Keratinocyte (primary cell): Measurements from ENCODE around the gene EMILIN1. TPM values are rescaled to one million over a fixed set of nuclear protein-coding genes. Genes with fewer than 3 reads are reported as not detected.

Experiments used
- DNase-seq: peaks from one replicate; pipeline ENCODE4 v3.0.0-alpha.2; 2011; ENCODE audit warnings: low read depth, missing footprints, low spot score
- FAIRE-seq: peaks from 2 replicates; lab custom pipeline; 2011; peaks lifted over from hg19 to GRCh38; lab: Jason Lieb, UNC
- H2AFZ ChIP-seq: 2 replicates; pipeline ENCODE4 v1.6.0; 2012; ENCODE audit warnings: low read length, control low read depth, inconsistent platforms; ENCODE audit not compliant: control insufficient read depth
- H3K27ac ChIP-seq: 2 replicates; pipeline ENCODE4 v1.5.1; 2011; ENCODE audit warnings: low read length; ENCODE audit not compliant: control insufficient read depth, insufficient read depth
- H3K27me3 ChIP-seq: 3 replicates; pipeline ENCODE4 v1.6.0; 2011; ENCODE audit warnings: low read length; ENCODE audit not compliant: control insufficient read depth, insufficient read depth; ENCODE audit errors: extremely low read depth
- H3K36me3 ChIP-seq, 2 experiments: 2 replicates in 1 of 2; 3 replicates in 1 of 2; pipeline ENCODE4 v1.5.1; 2011; ENCODE audit warnings: low read length in 2 of 2, mild to moderate bottlenecking in 1 of 2; ENCODE audit not compliant: control insufficient read depth in 2 of 2, insufficient read depth in 2 of 2; ENCODE audit errors: extremely low read depth in 1 of 2
- H3K4me1 ChIP-seq: 3 replicates; pipeline ENCODE4 v1.5.1; 2011; ENCODE audit warnings: low read length; ENCODE audit not compliant: control insufficient read depth, insufficient read depth; ENCODE audit errors: extremely low read depth
- H3K4me2 ChIP-seq: 3 replicates; pipeline ENCODE4 v1.6.0; 2011; ENCODE audit warnings: low read depth, low read length; ENCODE audit not compliant: control insufficient read depth, insufficient read depth; ENCODE audit errors: extremely low read depth
- H3K4me3 ChIP-seq, 3 experiments: fragments of 200-600 bp in 1 of 3; sonication (generic) in 1 of 3; 2 replicates in 2 of 3; 3 replicates in 1 of 3; pipeline ENCODE4 v1.5.1; 2011 to 2016; ENCODE audit warnings: low read length in 3 of 3, mild to moderate bottlenecking in 3 of 3, control low read depth in 2 of 3, inconsistent platforms in 1 of 3, low read depth in 1 of 3, mixed read lengths in 1 of 3, mixed run types in 1 of 3, moderate library complexity in 1 of 3; ENCODE audit not compliant: control insufficient read depth in 2 of 3, insufficient read depth in 2 of 3; ENCODE audit errors: extremely low read depth in 1 of 3
- H3K79me2 ChIP-seq: 2 replicates; pipeline ENCODE4 v1.6.0; 2012; ENCODE audit warnings: low read length; ENCODE audit not compliant: control insufficient read depth, insufficient read depth
- H3K9ac ChIP-seq: 3 replicates; pipeline ENCODE4 v1.6.0; 2011; ENCODE audit warnings: low read length; ENCODE audit not compliant: control insufficient read depth, insufficient read depth; ENCODE audit errors: extremely low read depth
- H3K9me1 ChIP-seq: 3 replicates; pipeline ENCODE4 v1.6.0; 2011; ENCODE audit warnings: low read length; ENCODE audit not compliant: control insufficient read depth, insufficient read depth; ENCODE audit errors: extremely low read depth
- H3K9me3 ChIP-seq: 2 replicates; pipeline ENCODE4 v1.5.1; 2012; ENCODE audit warnings: low read depth, low read length; ENCODE audit not compliant: control insufficient read depth
- H4K20me1 ChIP-seq: 3 replicates; pipeline ENCODE4 v1.6.0; 2011; ENCODE audit warnings: low read length; ENCODE audit not compliant: control insufficient read depth, insufficient read depth; ENCODE audit errors: extremely low read depth
- CTCF ChIP-seq, 3 experiments: IDR thresholded peaks in 1 of 3; conservative IDR thresholded peaks in 1 of 3; optimal IDR thresholded peaks in 1 of 3; 2 replicates in 2 of 3; 3 replicates in 1 of 3; pipeline versions ENCODE3 to v1.5.1; 2011; ENCODE audit warnings: low read length in 3 of 3, mild to moderate bottlenecking in 3 of 3, moderate library complexity in 2 of 3, control low read depth in 1 of 3, inconsistent platforms in 1 of 3; ENCODE audit not compliant: insufficient read depth in 2 of 3; ENCODE audit errors: extremely low read depth in 1 of 3
- EZH2 ChIP-seq: IDR thresholded peaks from one replicate; pipeline ENCODE4 v1.6.1; 2012; ENCODE audit warnings: inconsistent platforms, mild to moderate bottlenecking, low read length, moderate library complexity
- dilution Hi-C: fragments of 300-500 bp; cut with MboI; formaldehyde crosslinking; loops from one replicate; pipeline ENCODE4 v1.7.0; 2020; ENCODE audit warnings: low sequenced_read_pairs; ENCODE audit not compliant: extremely low pct_ligation_motif_present
- polyA plus RNA-seq, 5 experiments: library from polyadenylated mRNA; depleted of rRNA in 3 of 5; stranded (reverse) in 3 of 5; stranded (forward) in 1 of 5; unstranded in 1 of 5; fragments of >200 nt; gene quantifications; 1 replicate in 1 of 5; 2 replicates in 3 of 5; 3 replicates in 1 of 5; pipeline versions ENCODE4 v1.2.1 to v1.2.3, GENCODE V29; 2011 to 2012; ENCODE audit warnings: missing spikeins in 2 of 5, low read depth in 1 of 5, low replicate concordance in 1 of 5

The EMILIN1 gene
- polyA plus RNA-seq, 1 donor (not counting 4 experiments of a cell fraction or from before 2014, with no cell fraction given) = 0.03 TPM

GRCh38 chr2:27135478-27135955, 57.1 kb downstream of the EMILIN1 start:
- H3K27ac ChIP-seq = no peak overlapping the region
- no peaks in the 10 kb centered on the region for H4K20me1 ChIP-seq
- H3K9ac ChIP-seq = no peak overlapping the region
- H3K4me3 ChIP-seq = no peak overlapping the region
- no peak for FAIRE-seq
- no peaks in the 10 kb centered on the region for H3K27me3 ChIP-seq
- TF ChIP-seq CTCF (optimal IDR thresholded peaks at IDR 0.05 in 1 of 3, IDR thresholded peaks at IDR 0.05 in 1 of 3, conservative IDR thresholded peaks at IDR 0.05 in 1 of 3; ENCODE audit: extremely low read depth in 1 of 3, insufficient read depth in 2 of 3, low read length in 3 of 3) = no peak
- no peak for TF ChIP-seq EZH2
- no peaks in the 10 kb centered on the region for H3K9me3 ChIP-seq
- no peak overlapping the region for H3K4me2 ChIP-seq
- H3K4me1 ChIP-seq = peaks cover 7% of the 10 kb centered on the region
- H3K36me3 ChIP-seq = peaks cover 8 to 19% of the 10 kb centered on the region in 2 experiments
- dilution Hi-C loops = no loop called here
- no peak for DNase-seq
- H2AFZ ChIP-seq = no peak overlapping the region
- H3K9me1 ChIP-seq = no peaks in the 10 kb centered on the region
- peaks cover 20% of the 10 kb centered on the region for H3K79me2 ChIP-seq

Other genes starting within 250 kb of the EMILIN1 start
- gene DPYSL5, start 230.5 kb upstream of the EMILIN1 start, polyA plus RNA-seq = not detected in 3 replicates
- gene MAPRE3, start 108.0 kb upstream of the EMILIN1 start, polyA plus RNA-seq = 12.6 to 16.5 TPM (median 15.0 TPM) in 3 replicates
- 28.7 to 65.8 TPM (median 38.0 TPM) in 3 replicates for gene TMEM214, start 45.6 kb upstream of the EMILIN1 start, polyA plus RNA-seq
- 24.5 to 27.7 TPM (median 25.5 TPM) in 3 replicates for gene AGBL5, start 26.9 kb upstream of the EMILIN1 start, polyA plus RNA-seq
- 393 to 636 TPM (median 541 TPM) in 3 replicates for gene OST4, start 7.0 kb upstream of the EMILIN1 start, polyA plus RNA-seq
- gene KHK, start 8.2 kb downstream of the EMILIN1 start, polyA plus RNA-seq = 0.06 to 0.36 TPM (median 0.21 TPM) in 3 replicates
- 1.1 to 1.4 TPM (median 1.3 TPM) in 3 replicates for gene CGREF1, start 40.5 kb downstream of the EMILIN1 start, polyA plus RNA-seq
- not detected in 3 replicates for gene ABHD1, start 45.2 kb downstream of the EMILIN1 start, polyA plus RNA-seq
- 48.7 to 51.0 TPM (median 50.9 TPM) in 3 replicates for gene PREB, start 56.0 kb downstream of the EMILIN1 start, polyA plus RNA-seq
- not detected in 3 replicates for gene PRR30, start 60.8 kb downstream of the EMILIN1 start, polyA plus RNA-seq
- gene TCF23, start 70.4 kb downstream of the EMILIN1 start, polyA plus RNA-seq = not detected in 3 replicates
- gene ATRAID, start 133.4 kb downstream of the EMILIN1 start, polyA plus RNA-seq = 154 to 168 TPM (median 156 TPM) in 3 replicates
- gene SLC5A6, start 133.7 kb downstream of the EMILIN1 start, polyA plus RNA-seq = 55.1 to 72.3 TPM (median 60.4 TPM) in 3 replicates
- gene CAD, start 138.8 kb downstream of the EMILIN1 start, polyA plus RNA-seq = 17.1 to 33.3 TPM (median 21.0 TPM) in 3 replicates
- gene SLC30A3, start 184.4 kb downstream of the EMILIN1 start, polyA plus RNA-seq = not detected in 3 replicates
- not detected in 3 replicates for gene DNAJC5G, start 196.8 kb downstream of the EMILIN1 start, polyA plus RNA-seq
- not detected in 3 replicates for gene TRIM54, start 203.8 kb downstream of the EMILIN1 start, polyA plus RNA-seq
- 0.08 to 0.59 TPM (median 0.10 TPM) in 3 replicates for gene UCN, start 229.8 kb downstream of the EMILIN1 start, polyA plus RNA-seq
- gene MPV17, start 244.5 kb downstream of the EMILIN1 start, polyA plus RNA-seq = 117 to 162 TPM (median 125 TPM) in 3 replicates